Esophagus muscularis mucosa (tissue), 4 donors: ENCODE data around the gene ADGRV1. TPM values are rescaled to one million over a fixed set of nuclear protein-coding genes. Genes with fewer than 3 reads are reported as not detected.
"Not testable (repeated sequence)": the region's sequence is repeated elsewhere in the genome, so short reads cannot be mapped to it uniquely, and the experiment has no call there.

ENCODE experiments used
- DNase-seq: peaks from one replicate; pipeline ENCODE4 v3.0.0-alpha.2; 2017; ENCODE audit errors: extremely low spot score
- H3K27ac ChIP-seq, 4 donors: fragments of 200-600 bp; sonication (generic); replicated peaks in 1 of 4; 1 replicate in 3 of 4; 2 replicates in 1 of 4; pipeline ENCODE4 v1.5.1; 2016 to 2019; ENCODE audit warnings: mild to moderate bottlenecking in 1 of 4
- H3K27me3 ChIP-seq, 4 donors: fragments of 200-600 bp; sonication (generic); one replicate each; pipeline versions ENCODE4 v1.5.1 to v1.6.0; 2016 to 2019
- H3K36me3 ChIP-seq, 4 donors: fragments of 200-600 bp; sonication (generic); one replicate each; pipeline ENCODE4 v1.5.1; 2016 to 2019
- H3K4me1 ChIP-seq, 4 donors: fragments of 200-600 bp; sonication (generic); one replicate each; pipeline ENCODE4 v1.5.1; 2016 to 2019
- H3K4me3 ChIP-seq, 4 donors: fragments of 200-600 bp; sonication (generic); 1 replicate in 2 of 4; 2 replicates in 2 of 4; pipeline ENCODE4 v1.5.1; 2016 to 2019; ENCODE audit warnings: mild to moderate bottlenecking in 4 of 4, moderate library complexity in 1 of 4
- H3K9me3 ChIP-seq, 4 donors: fragments of 200-600 bp; sonication (generic); 1 replicate in 3 of 4; 2 replicates in 1 of 4; pipeline ENCODE4 v1.5.1; 2016 to 2019
- EP300 ChIP-seq: sonication (generic); formaldehyde crosslinking; IDR thresholded peaks from one replicate; pipeline ENCODE4 v1.6.1; 2017; ENCODE audit warnings: antibody characterized with exemption
- POLR2A ChIP-seq: fragments of 450-650 bp; IDR thresholded peaks from one replicate; pipeline ENCODE4 v1.6.1; 2017; ENCODE audit warnings: antibody characterized with exemption, moderate library complexity, mild to moderate bottlenecking, low read depth
- POLR2AphosphoS5 ChIP-seq, 2 donors: sonication (generic); formaldehyde crosslinking; IDR thresholded peaks; one replicate each; pipeline ENCODE4 v1.6.1; 2017; ENCODE audit warnings: antibody characterized with exemption in 2 of 2
- WGBS: methylation state at CpG from one replicate; pipeline ENCODE4 v1.1.5; 2018; 5-methylcytosine and 5-hydroxymethylcytosine counted together
- intact Hi-C: fragments of 100-400 bp; cut with DNase I; formaldehyde crosslinking; loops from one replicate; pipeline ENCODE4 v1.15.1; 2023
- total RNA-seq, 4 donors: library from RNA; depleted of rRNA; stranded (reverse); fragments of >200 nt; gene quantifications; one replicate each; pipeline versions ENCODE4 v1.1.0 to v1.2.1, GENCODE V29; 2016
- TF ChIP-seq, protein P1 (sequence below), 3 experiments: fragments of 200-600 bp in 2 of 3; fragments of 450-650 bp in 1 of 3; sonication (generic) in 2 of 3; IDR thresholded peaks; one replicate each; pipeline ENCODE4 v1.5.1; 2017 to 2019; ENCODE audit warnings: antibody characterized with exemption in 3 of 3, mild to moderate bottlenecking in 2 of 3, moderate library complexity in 1 of 3

ADGRV1 gene
- total RNA-seq, 4 donors from 2014 or later, result 0.42 to 1.4 (median 0.54) TPM

DNA sequence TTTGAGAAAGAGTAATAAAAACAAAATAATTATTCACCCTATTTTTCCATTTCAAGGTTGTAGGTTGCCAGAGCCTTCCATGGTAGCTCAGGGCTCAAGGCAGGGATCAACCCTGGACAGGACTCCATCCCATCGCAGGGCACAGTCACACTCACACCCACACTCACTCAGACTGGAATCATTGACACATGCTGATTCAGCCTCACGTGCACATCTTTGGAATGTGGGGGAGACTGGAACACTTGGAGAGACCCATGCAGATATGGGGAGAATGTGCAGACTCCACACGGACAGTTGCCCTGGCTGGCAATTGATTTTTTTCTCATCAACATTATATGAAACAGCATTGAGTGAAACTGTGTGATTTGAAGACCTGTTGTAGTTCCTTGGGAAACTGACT lies 234.1 kb downstream of the ADGRV1 start:
- intact Hi-C loops, result no loop called here
- H3K9me3 ChIP-seq, result peaks cover 0 to 15% (median 6%) of the 10 kb centered on the region in 4 donors
- WGBS, result 82% methylated on average over 3 of the region's 3 CpGs

DNA sequence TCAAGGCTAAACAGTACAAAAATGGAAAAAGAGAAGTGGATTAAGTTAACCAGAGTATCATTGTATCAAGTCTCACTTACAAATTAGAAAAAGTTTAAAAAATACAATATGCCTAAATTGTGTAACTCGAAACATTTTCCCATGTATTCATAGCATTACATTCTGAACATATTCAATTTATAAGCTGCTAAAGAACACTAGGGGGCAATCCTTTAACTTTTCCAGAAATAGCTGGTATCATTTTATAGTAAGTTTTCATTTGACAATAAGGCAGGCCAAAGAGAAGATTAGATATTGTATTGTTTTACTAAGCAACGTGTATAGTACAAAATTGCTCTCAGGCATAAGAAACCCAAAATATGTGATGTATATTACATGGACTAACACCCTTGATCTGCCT lies 234.6 kb downstream of the ADGRV1 start:
- H3K9me3 ChIP-seq, result peaks cover 0 to 15% (median 7%) of the 10 kb centered on the region in 4 donors
- 71% methylated on average over 2 of the region's 2 CpGs for WGBS
- H3K4me1 ChIP-seq, result no peaks in the 10 kb centered on the region
- H3K27ac ChIP-seq, result no peak overlapping the region
- H3K27me3 ChIP-seq, result peaks cover 0 to 5% (median 0%) of the 10 kb centered on the region in 4 donors
- H3K4me3 ChIP-seq, result no peak overlapping the region
- no peak for TF ChIP-seq POLR2A
- TF ChIP-seq, protein P1, sequence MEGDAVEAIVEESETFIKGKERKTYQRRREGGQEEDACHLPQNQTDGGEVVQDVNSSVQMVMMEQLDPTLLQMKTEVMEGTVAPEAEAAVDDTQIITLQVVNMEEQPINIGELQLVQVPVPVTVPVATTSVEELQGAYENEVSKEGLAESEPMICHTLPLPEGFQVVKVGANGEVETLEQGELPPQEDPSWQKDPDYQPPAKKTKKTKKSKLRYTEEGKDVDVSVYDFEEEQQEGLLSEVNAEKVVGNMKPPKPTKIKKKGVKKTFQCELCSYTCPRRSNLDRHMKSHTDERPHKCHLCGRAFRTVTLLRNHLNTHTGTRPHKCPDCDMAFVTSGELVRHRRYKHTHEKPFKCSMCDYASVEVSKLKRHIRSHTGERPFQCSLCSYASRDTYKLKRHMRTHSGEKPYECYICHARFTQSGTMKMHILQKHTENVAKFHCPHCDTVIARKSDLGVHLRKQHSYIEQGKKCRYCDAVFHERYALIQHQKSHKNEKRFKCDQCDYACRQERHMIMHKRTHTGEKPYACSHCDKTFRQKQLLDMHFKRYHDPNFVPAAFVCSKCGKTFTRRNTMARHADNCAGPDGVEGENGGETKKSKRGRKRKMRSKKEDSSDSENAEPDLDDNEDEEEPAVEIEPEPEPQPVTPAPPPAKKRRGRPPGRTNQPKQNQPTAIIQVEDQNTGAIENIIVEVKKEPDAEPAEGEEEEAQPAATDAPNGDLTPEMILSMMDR (IDR thresholded peaks at IDR 0.05), result no peak
- no peak for TF ChIP-seq POLR2AphosphoS5 (IDR thresholded peaks at IDR 0.05)
- TF ChIP-seq EP300, result no peak
- no peak for DNase-seq
- intact Hi-C loops, result no loop called here
- no peaks in the 10 kb centered on the region for H3K36me3 ChIP-seq

More for the DNA sequence above, 234.1 kb downstream of the ADGRV1 start:
- Histone ChIP-seq H3K36me3 (no peaks in the 10 kb centered on the region), H3K27me3 (peaks cover 0 to 5% (median 0%) of the 10 kb centered on the region in 4 donors), H3K4me3 (no peak overlapping the region), H3K4me1 (no peaks in the 10 kb centered on the region), H3K27ac (no peak overlapping the region)
- TF ChIP-seq POLR2AphosphoS5 (IDR thresholded peaks at IDR 0.05) (no peak), EP300 (no peak), POLR2A (no peak)
- TF ChIP-seq, protein P1 (IDR thresholded peaks at IDR 0.05), result no peak
- no peak for DNase-seq

DNA sequence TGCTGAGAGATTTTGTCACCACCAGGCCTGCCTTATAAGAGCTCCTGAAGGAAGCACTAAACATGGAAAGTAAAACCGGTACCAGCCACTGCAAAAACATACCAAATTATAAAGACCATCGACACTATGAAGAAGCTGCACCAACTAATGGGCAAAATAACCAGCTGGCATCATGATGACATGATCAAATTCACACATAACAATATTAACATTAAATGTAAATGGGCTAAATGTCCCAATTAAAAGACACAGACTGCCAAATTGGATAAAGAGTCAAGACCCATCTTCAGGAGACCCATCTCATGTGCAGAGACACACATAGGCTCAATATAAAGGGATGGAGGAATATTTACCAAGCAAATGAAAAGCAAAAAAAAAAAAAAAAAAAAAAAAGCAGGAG lies 238.3 kb downstream of the ADGRV1 start:
- H3K4me3 ChIP-seq, H3K27ac ChIP-seq, DNase-seq, H3K27me3 ChIP-seq, intact Hi-C loops, H3K4me1 ChIP-seq, H3K36me3 ChIP-seq: not testable (repeated sequence)
- H3K9me3 ChIP-seq, result peaks cover 0 to 19% (median 9%) of the 10 kb centered on the region in 4 donors
- 92% methylated on average over 2 of the region's 2 CpGs for WGBS

DNA sequence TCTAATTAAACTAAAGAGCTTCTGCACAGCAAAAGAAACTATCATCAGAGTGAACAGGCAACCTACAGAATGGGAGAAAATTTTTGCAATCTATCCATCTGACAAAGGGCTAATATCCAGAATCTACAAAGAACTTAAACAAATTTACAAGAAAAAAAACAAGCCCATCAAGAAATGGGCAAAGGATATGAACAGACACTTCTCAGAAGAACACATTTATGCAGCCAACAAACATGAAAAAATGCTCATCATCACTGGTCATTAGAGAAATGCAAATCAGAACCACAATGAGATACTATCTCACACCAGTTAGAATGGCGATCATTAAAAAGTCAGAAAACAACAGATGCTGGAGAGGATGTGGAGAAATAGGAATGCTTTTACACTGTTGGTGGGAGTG lies 241.5 kb downstream of the ADGRV1 start:
- H3K4me3 ChIP-seq, H3K4me1 ChIP-seq, intact Hi-C loops, DNase-seq, H3K36me3 ChIP-seq, H3K27me3 ChIP-seq, H3K27ac ChIP-seq: not testable (repeated sequence)
- peaks cover 0 to 19% (median 9%) of the 10 kb centered on the region in 4 donors for H3K9me3 ChIP-seq
- WGBS, result 91% methylated on average over 1 of the region's 1 CpG

DNA sequence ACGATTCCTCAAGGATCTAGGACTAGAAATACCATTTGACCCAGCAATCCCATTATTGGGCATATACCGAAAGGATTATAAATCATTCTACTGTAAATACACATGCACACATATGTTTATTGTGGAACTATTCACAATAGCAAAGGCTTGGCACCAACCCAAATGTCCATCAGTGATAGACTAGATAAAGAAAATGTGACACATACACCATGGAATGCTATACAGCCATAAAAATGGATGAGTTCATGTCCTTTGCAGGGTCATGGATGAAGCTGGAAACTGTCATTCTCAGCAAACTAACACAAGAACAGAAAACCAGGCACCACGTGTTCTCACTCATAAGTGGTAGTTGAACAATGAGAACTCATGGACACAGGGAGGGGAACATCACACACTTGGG lies 241.9 kb downstream of the ADGRV1 start:
- 92% methylated on average over 3 of the region's 3 CpGs for WGBS
- H3K36me3 ChIP-seq, H3K27me3 ChIP-seq, H3K27ac ChIP-seq, H3K4me3 ChIP-seq, DNase-seq, H3K4me1 ChIP-seq, intact Hi-C loops: not testable (repeated sequence)
- H3K9me3 ChIP-seq, result peaks cover 0 to 19% (median 9%) of the 10 kb centered on the region in 4 donors

DNA sequence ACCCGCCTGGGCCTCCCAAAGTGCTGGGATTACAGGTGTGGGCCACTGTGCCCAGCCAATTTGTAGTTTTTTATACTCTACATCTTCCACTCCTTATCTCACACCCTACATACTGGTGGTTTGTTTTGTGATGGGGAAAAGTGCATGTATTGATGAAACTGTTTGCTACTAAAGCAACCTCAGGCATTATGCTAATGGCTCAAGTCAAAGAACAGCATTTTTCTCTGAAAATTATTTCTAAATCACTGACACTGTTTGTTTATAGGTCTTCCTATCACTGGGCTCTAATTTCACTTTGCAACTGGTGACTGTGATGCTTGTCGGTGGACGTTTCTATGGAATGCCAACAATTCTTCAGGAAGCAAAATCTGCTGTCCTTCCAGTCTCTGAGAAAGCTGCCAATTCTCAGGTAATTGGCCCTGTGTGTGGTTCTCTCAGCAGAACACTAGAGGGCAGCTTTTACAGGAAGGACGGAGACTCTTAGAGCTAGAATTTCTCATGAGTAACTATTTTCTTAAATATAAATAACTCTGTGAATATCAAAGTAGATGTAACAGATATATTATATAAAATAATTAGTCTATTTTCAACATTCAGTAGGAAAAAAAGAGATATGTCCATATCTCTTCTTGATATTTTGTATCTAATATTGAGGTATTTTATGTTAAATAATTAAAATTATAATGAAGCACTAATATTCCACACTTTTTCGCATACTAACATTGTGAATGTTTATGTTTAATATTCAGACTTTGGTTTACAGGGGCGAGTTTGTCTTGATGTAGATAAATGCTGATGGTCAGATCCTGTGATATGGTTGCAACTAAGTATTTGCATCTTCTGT lies 244.1 kb downstream of the ADGRV1 start:
- no peak for DNase-seq
- no peaks in the 10 kb centered on the region for H3K27me3 ChIP-seq
- H3K4me3 ChIP-seq, result no peak overlapping the region
- no peak overlapping the region for H3K27ac ChIP-seq
- no peaks in the 10 kb centered on the region for H3K36me3 ChIP-seq
- WGBS, result 38% methylated on average over 6 of the region's 6 CpGs
- H3K4me1 ChIP-seq, result no peaks in the 10 kb centered on the region
- intact Hi-C loops, result no loop called here
- TF ChIP-seq, protein P1 (IDR thresholded peaks at IDR 0.05), result peak; percentile 22 to 67 (median 34)
- no peak for TF ChIP-seq POLR2AphosphoS5 (IDR thresholded peaks at IDR 0.05)
- TF ChIP-seq POLR2A, result no peak
- no peak for TF ChIP-seq EP300
- H3K9me3 ChIP-seq, result peaks cover 0 to 5% (median 2%) of the 10 kb centered on the region in 4 donors
